ENCODE measurements around the gene GPR143. TPM values are rescaled to one million over a fixed set of nuclear protein-coding genes. Genes with fewer than 3 reads are reported as not detected.

GPR143 gene
- 0.35 TPM for polyA plus RNA-seq (2012; ENCODE audit: insufficient read length, low read depth)

DNA sequence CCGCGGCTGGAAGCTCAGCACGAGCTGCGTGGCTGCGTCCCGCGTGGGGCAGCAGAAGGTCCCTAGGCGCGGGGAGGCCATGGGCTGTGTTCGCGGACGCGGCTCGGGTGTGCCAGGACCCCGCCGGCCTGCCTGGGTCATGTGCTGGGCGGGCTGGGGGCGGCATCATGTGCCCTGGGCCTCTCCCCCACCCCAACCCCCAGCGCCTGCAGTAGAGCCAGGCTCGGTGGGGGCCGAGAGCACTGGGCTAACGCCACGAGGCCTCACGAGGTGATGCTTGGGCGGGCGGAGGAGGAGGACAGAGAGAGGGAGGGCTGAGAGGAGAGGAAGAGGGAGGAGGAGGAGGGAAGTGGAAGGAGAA is at the start of gene GPR143:
TSS of gene GPR143 (minus strand) at position 111 of the 361 bp plus-strand sequence. CDS start at position 81, 30 bp downstream.
- TF ChIP-seq TAF1 (IDR thresholded peaks at IDR 0.05; ENCODE audit: borderline replicate concordance, insufficient read depth, low read length) = no peak
- TF ChIP-seq, protein P1, sequence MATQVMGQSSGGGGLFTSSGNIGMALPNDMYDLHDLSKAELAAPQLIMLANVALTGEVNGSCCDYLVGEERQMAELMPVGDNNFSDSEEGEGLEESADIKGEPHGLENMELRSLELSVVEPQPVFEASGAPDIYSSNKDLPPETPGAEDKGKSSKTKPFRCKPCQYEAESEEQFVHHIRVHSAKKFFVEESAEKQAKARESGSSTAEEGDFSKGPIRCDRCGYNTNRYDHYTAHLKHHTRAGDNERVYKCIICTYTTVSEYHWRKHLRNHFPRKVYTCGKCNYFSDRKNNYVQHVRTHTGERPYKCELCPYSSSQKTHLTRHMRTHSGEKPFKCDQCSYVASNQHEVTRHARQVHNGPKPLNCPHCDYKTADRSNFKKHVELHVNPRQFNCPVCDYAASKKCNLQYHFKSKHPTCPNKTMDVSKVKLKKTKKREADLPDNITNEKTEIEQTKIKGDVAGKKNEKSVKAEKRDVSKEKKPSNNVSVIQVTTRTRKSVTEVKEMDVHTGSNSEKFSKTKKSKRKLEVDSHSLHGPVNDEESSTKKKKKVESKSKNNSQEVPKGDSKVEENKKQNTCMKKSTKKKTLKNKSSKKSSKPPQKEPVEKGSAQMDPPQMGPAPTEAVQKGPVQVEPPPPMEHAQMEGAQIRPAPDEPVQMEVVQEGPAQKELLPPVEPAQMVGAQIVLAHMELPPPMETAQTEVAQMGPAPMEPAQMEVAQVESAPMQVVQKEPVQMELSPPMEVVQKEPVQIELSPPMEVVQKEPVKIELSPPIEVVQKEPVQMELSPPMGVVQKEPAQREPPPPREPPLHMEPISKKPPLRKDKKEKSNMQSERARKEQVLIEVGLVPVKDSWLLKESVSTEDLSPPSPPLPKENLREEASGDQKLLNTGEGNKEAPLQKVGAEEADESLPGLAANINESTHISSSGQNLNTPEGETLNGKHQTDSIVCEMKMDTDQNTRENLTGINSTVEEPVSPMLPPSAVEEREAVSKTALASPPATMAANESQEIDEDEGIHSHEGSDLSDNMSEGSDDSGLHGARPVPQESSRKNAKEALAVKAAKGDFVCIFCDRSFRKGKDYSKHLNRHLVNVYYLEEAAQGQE (IDR thresholded peaks at IDR 0.05; ENCODE audit: insufficient read depth in 1 of 2, low read depth in 2 of 2, low read length in 2 of 2) = no peak
- TF ChIP-seq SIN3A (IDR thresholded peaks at IDR 0.05; ENCODE audit: borderline replicate concordance, insufficient read depth, low read length) = no peak
- TF ChIP-seq POLR2AphosphoS5 (IDR thresholded peaks at IDR 0.05; ENCODE audit: low read depth, low read length) = no peak
- no peak for TF ChIP-seq FOXP2 (optimal IDR thresholded peaks at IDR 0.05; ENCODE audit: borderline replicate concordance, extremely low read depth, extremely low read length, insufficient read depth)

DNA sequence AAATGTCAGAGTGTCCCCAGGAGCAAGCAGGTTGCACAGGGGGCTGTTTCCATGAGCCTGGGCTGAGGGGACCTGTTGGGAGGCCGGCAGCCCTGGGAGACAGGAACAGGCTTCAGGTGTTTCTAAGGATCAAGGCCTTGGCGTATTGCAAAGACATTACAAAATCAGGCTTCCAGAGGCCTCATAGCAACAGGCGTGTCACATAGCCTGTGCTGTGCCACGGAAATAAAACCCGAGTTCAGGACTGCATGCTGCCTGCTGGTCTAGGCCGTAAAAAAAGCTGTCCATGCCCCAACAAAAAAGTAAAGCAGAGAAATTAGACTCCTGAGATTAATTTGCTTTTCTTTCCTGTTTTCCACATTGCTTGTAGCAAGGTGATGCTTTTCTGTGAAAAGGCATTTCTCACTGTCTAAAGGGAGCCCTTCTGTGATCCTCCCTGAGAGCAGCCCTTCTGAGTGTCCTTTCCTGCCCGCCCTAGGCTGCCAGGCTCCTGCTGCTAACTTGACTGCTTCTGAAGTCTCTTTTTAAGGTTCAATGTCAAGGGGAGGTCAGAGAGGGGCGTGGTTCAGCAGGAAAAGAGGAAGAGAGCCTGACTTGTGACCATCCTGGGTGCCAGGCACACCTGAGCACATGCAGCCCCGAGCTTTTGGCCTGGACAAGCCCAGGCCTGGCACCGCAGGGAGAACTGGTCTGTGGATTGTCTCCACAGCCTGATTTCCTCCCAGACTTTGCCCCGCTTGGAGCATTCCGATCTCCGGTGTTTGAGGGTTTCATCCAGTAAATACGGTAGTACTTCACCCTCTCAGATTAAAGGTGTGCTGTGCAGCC is 41.9 kb upstream of the GPR143 start:
- no peak for TF ChIP-seq SIN3A (IDR thresholded peaks at IDR 0.05; ENCODE audit: borderline replicate concordance, insufficient read depth, low read length)
- no peak for TF ChIP-seq POLR2AphosphoS5 (IDR thresholded peaks at IDR 0.05; ENCODE audit: low read depth, low read length)
- TF ChIP-seq, protein P1 (IDR thresholded peaks at IDR 0.05; ENCODE audit: insufficient read depth in 1 of 2, low read depth in 2 of 2, low read length in 2 of 2) = no peak
- TF ChIP-seq TAF1 (IDR thresholded peaks at IDR 0.05; ENCODE audit: borderline replicate concordance, insufficient read depth, low read length) = no peak
- no peak for TF ChIP-seq FOXP2 (optimal IDR thresholded peaks at IDR 0.05; ENCODE audit: borderline replicate concordance, extremely low read depth, extremely low read length, insufficient read depth)

DNA sequence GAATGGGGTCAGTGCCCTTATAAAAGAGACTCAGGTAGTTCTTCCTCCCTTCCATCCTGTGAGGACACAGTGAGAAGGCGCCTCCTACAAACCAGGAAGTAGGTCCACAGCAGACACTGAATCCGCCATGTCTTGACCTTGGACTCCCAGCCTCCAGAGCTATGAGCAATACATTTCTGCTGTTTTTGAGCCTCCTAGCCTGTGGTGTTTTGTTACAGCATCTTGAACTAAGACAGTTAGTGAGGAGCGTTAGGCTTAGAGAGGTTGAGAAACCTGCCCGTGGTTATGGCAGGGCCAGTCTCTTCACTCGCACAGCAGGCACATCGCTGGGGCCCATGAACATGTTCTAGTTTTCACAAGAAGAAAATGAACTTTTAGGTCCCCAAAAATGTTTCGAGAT is 40.3 kb upstream of the GPR143 start:
- TF ChIP-seq, protein P1 (IDR thresholded peaks at IDR 0.05; ENCODE audit: insufficient read depth in 1 of 2, low read depth in 2 of 2, low read length in 2 of 2) = no peak
- TF ChIP-seq SIN3A (IDR thresholded peaks at IDR 0.05; ENCODE audit: borderline replicate concordance, insufficient read depth, low read length) (no peak), POLR2AphosphoS5 (IDR thresholded peaks at IDR 0.05; ENCODE audit: low read depth, low read length) (no peak), FOXP2 (optimal IDR thresholded peaks at IDR 0.05; ENCODE audit: borderline replicate concordance, extremely low read depth, extremely low read length, insufficient read depth) (no peak), TAF1 (IDR thresholded peaks at IDR 0.05; ENCODE audit: borderline replicate concordance, insufficient read depth, low read length) (no peak)

DNA sequence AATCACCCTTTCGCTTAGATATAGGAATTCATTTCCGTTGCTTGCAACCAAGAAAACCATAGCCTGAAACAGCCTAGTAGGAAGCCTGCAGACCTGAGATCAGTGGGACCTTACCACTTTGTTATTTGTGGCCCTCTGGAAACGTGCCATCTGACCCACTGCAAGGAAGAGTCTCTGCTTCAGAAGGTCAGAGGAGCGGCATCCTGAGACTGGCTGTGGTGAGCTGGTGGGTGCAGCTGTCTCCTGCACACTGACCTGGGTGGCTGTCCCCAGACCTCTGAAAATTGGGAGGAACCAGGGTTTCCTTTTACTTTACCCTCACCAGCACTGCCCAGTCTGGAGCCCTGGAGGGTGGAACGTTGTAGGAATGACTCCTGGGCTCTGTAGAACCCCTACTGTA is 38.8 kb upstream of the GPR143 start:
- TF ChIP-seq, protein P1 (IDR thresholded peaks at IDR 0.05; ENCODE audit: insufficient read depth in 1 of 2, low read depth in 2 of 2, low read length in 2 of 2) = no peak

All from PFSK-1 (cell line).